Upper lobe of right lung (tissue), 1 donor: Measurements from ENCODE around the gene NCKAP5. TPM values are rescaled to one million over a fixed set of nuclear protein-coding genes. Genes with fewer than 3 reads are reported as not detected.

Source experiments
- ATAC-seq: fragments of 200-7000 bp; cut with Tn5 transposase; one replicate; pipeline ENCODE4 v1.9.1; 2020; ENCODE audit warnings: mild to moderate bottlenecking, moderate library complexity
- DNase-seq: peaks from one replicate; pipeline ENCODE4 v3.0.0-alpha.2; 2020
- H3K27ac ChIP-seq: fragments of 200-600 bp; one replicate; pipeline ENCODE4 v1.8.0; 2022
- H3K27me3 ChIP-seq: fragments of 200-600 bp; one replicate; pipeline ENCODE4 v1.8.0; 2022; ENCODE audit warnings: mild to moderate bottlenecking
- H3K36me3 ChIP-seq: fragments of 200-600 bp; one replicate; pipeline ENCODE4 v1.8.0; 2022
- H3K4me1 ChIP-seq: fragments of 200-600 bp; one replicate; pipeline ENCODE4 v1.8.0; 2022
- H3K4me3 ChIP-seq: fragments of 200-600 bp; one replicate; pipeline ENCODE4 v1.8.0; 2022; ENCODE audit warnings: mild to moderate bottlenecking
- H3K9me3 ChIP-seq: fragments of 200-600 bp; one replicate; pipeline ENCODE4 v1.8.0; 2022
- intact Hi-C: fragments of 100-400 bp; cut with DNase I; formaldehyde crosslinking; loops from one replicate; pipeline ENCODE4 v1.11.0; 2022
- total RNA-seq: library from RNA; stranded (reverse); fragmentation: NEBNext Ultra II Directional; extraction: Animal tissue kit (Norgen Biotek cat#: 25700); gene quantifications from one replicate; pipeline ENCODE4 v1.2.1, GENCODE V29; 2021
- TF ChIP-seq, protein P1 (sequence below): fragments of 200-600 bp; IDR thresholded peaks from one replicate; pipeline ENCODE4 v1.8.0; 2022; ENCODE audit warnings: antibody characterized with exemption
- donor health status: DM: no; HTN: yes; CAD: no; lungs with severe emphysema.

Gene NCKAP5
- total RNA-seq, 1 donor from 2014 or later, result 40.8 TPM

DNA sequence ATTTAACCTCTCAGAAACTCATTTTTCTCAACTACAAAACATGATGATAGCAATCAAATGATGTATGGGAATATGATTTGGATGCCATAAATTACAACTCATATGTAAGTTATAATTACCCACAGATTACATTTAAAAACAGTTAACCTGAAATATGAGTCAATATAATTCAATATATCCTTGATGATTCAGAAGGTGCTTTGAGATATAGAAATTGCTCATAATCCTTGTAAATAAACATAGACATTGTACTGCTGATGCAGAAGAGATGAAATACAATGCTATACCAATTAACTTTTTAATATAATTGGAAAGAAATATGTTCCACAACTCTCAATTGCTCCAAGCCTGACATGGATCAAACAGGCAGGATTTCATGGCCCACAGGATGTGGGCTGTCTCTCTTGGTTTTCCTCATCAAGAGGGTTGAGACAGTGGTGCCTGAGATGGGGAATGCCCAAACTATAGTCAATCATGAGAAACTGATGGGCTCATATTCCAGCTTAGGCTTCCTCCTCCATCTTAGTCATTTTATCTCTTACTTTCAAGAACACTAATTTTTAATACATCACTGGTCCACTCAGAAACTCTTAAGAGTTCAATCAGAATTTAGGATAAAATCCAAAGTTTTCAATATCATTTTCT is 49.4 kb downstream of the NCKAP5 start:
- ATAC-seq, result no peak
- Histone ChIP-seq H3K4me3 (no peak overlapping the region), H3K36me3 (no peaks in the 10 kb centered on the region), H3K9me3 (no peaks in the 10 kb centered on the region), H3K4me1 (no peaks in the 10 kb centered on the region), H3K27me3 (no peaks in the 10 kb centered on the region), H3K27ac (no peak overlapping the region)
- TF ChIP-seq, protein P1, sequence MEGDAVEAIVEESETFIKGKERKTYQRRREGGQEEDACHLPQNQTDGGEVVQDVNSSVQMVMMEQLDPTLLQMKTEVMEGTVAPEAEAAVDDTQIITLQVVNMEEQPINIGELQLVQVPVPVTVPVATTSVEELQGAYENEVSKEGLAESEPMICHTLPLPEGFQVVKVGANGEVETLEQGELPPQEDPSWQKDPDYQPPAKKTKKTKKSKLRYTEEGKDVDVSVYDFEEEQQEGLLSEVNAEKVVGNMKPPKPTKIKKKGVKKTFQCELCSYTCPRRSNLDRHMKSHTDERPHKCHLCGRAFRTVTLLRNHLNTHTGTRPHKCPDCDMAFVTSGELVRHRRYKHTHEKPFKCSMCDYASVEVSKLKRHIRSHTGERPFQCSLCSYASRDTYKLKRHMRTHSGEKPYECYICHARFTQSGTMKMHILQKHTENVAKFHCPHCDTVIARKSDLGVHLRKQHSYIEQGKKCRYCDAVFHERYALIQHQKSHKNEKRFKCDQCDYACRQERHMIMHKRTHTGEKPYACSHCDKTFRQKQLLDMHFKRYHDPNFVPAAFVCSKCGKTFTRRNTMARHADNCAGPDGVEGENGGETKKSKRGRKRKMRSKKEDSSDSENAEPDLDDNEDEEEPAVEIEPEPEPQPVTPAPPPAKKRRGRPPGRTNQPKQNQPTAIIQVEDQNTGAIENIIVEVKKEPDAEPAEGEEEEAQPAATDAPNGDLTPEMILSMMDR, result no peak
- DNase-seq, result no peak
- intact Hi-C loops, result no loop called here

DNA sequence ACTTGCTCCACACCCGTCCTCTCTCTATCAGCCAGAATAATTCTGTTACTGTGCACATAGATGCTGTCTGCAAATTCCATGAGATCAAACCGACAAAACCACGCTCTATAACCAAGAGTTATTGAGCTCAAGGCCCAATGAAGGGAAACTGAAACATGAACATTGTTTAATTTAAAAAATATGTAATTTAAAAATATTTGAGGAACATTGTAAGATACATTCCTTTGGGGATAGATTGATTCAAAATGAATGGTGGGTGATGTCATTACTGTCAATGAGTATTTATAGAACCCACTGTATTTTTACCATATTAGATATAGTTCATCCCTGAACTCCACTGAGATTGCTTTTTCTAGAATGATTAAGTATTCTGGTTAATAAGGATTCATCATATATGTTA is 50.4 kb downstream of the NCKAP5 start:
- ATAC-seq (no peak), DNase-seq (no peak)
- no peak overlapping the region for H3K27ac ChIP-seq
- H3K4me1 ChIP-seq, result no peaks in the 10 kb centered on the region
- TF ChIP-seq, protein P1, result no peak
- H3K4me3 ChIP-seq, result no peak overlapping the region
- H3K27me3 ChIP-seq, result no peaks in the 10 kb centered on the region
- intact Hi-C loops, result no loop called here
- no peaks in the 10 kb centered on the region for H3K9me3 ChIP-seq
- H3K36me3 ChIP-seq, result no peaks in the 10 kb centered on the region

DNA sequence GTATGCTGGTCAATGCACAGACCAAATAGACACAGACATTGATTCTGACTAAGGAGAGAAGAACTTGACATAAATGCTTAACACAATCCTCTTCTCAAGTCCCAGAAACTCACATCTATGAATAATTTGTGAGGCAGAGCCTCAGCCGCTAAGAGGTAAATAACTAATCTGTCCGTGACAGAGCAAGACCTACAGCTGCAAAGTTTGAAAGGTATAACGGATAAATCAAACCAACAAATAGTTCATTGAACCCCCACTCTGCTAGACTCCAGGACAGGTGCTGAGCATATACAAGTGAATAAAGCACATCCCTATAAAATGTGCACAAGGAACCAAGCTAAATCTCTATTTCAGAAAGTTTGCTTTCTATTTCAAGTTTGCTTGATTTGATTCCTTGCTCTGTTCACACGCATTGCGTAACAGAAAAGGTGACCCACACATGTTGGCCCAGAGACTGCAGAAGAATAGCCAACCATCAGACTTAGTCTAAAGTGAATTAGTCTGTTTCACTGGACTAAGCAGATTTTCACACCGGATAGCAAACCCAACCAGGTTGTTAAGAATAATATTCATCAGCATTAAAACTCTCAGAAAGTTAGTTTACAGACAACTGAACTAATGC is 51.7 kb downstream of the NCKAP5 start:
- Histone ChIP-seq H3K27ac (no peak overlapping the region), H3K4me3 (no peak overlapping the region), H3K4me1 (no peaks in the 10 kb centered on the region), H3K27me3 (no peaks in the 10 kb centered on the region), H3K9me3 (no peaks in the 10 kb centered on the region), H3K36me3 (no peaks in the 10 kb centered on the region)
- no peak for ATAC-seq
- TF ChIP-seq, protein P1, result no peak
- no peak for DNase-seq
- intact Hi-C loops, result no loop called here

DNA sequence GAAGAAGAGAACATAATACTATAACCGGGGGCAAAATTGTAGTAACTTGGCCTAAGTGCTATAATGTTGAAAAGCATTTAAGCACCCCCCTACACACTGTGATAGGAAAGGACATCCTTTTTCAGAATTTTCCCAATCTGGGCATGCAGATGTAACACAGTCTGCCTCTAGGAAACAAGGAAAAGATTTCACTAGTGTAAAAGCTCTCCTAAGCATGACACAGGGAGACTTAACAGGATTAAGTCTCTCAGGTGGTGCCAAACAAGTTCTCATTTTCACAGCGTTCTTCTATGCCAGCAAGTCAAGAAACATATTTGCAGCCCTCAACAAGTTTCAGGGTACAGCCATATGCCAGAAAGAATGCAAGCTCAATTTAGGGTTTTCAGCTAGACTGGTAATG is 53.0 kb downstream of the NCKAP5 start:
- no peaks in the 10 kb centered on the region for H3K9me3 ChIP-seq
- DNase-seq (no peak), ATAC-seq (no peak)
- intact Hi-C loops, result no loop called here
- H3K4me3 ChIP-seq, result no peak overlapping the region
- no peaks in the 10 kb centered on the region for H3K4me1 ChIP-seq
- H3K27me3 ChIP-seq, result no peaks in the 10 kb centered on the region
- TF ChIP-seq, protein P1, result no peak
- H3K36me3 ChIP-seq, result no peaks in the 10 kb centered on the region
- no peak overlapping the region for H3K27ac ChIP-seq

DNA sequence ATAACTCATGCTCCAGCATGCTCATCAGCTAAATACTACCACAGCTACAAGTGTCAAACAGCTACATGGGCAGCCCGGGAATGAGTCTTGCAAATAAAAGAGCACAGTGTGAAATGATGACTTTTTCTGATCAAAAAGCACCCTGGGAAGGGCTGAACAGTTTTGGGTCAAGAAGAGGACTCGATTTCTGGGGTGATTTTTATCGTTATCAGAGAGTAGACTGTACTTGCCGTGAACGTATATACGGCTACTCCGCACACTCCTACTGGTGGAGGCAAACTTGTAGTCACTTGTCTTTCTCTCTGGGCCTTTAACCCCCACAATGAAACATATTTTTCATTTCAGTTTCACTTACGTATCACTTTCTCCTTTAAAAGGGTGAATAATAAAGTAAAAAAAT is 54.4 kb downstream of the NCKAP5 start:
- Histone ChIP-seq H3K4me1 (no peaks in the 10 kb centered on the region), H3K4me3 (no peak overlapping the region), H3K36me3 (no peaks in the 10 kb centered on the region), H3K9me3 (no peaks in the 10 kb centered on the region), H3K27me3 (no peaks in the 10 kb centered on the region), H3K27ac (no peak overlapping the region)
- intact Hi-C loops, result no loop called here
- ATAC-seq (no peak), DNase-seq (no peak)
- TF ChIP-seq, protein P1, result no peak
